Activated T-cell treated with anti-CD3 and anti-CD28 coated beads, Interleukin-2, amount 50 U/mL, for 48 hours (primary cell): ENCODE measurements around the gene OAS3.

ENCODE experiments used
- DNase-seq, 2 experiments: peaks; one replicate each; pipeline ENCODE4 v3.0.0-alpha.2; 2020

OAS3 gene

GRCh38 chr12:112961536-112961935 is 23.3 kb downstream of the OAS3 start:
- DNase-seq: no peak

DNA sequence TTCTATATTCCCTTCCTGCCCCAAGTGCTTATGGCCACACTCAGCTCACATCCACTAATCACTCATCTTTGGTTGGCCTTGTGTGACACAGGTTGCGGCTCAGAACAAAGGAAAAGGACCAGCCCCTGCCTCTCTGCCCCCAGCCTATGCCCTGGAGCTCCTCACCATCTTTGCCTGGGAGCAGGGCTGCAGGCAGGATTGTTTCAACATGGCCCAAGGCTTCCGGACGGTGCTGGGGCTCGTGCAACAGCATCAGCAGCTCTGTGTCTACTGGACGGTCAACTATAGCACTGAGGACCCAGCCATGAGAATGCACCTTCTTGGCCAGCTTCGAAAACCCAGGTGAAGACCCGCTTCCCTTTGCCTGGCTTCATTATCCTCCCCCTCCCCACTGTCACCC is 24.3 kb downstream of the OAS3 start:
- no peak for DNase-seq

DNA sequence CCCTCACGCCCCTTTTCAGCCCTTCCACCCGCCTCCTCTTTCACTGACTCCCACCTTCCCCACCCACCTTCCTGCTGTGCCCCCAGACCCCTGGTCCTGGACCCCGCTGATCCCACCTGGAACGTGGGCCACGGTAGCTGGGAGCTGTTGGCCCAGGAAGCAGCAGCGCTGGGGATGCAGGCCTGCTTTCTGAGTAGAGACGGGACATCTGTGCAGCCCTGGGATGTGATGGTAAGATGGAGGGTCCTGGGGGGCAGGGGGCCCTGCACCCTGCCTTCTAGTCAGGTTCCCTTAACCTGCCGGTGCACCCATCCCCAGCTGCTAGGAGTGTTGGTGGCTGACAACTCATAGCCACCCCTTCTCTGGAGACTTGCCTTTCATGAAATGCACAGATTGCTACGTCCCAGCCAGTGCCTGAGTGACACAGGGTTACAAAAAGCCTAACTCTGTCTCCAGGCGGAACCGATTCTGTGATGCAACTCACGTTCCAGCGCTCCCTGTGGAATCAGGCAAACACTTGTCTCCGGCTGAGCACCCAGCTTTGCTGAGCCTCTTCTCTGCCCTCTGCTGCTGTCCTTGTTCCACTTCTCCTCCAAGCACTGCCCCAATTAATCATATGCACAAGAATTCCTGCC is 25.1 kb downstream of the OAS3 start:
- no peak for DNase-seq

DNA sequence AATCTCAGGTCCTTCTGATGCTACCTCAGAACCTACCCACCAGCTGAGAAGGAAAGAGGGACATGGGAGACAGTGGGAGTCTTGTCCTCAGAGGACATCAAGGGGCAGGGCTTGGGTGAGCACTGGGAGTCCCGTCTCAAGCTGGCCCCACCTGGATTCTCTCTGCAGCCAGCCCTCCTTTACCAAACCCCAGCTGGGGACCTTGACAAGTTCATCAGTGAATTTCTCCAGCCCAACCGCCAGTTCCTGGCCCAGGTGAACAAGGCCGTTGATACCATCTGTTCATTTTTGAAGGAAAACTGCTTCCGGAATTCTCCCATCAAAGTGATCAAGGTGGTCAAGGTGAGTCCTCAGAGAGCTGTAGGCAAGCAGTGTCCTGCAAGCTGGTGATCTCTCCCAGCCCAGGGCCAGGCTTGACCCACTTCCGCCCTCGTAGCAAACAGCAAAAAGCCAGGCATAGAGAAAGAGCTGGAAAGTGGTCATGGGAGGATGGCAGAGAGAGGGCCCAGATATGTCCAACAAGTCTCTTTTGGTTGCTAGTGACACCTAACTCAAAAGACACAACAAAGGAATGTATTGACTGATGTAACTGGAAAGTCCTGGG is 25.9 kb downstream of the OAS3 start:
- no peak for DNase-seq

GRCh38 chr12:112964915-112965314 is 26.6 kb downstream of the OAS3 start:
- DNase-seq: no peak

GRCh38 chr12:112965643-112966042 is 27.4 kb downstream of the OAS3 start:
- no peak for DNase-seq

GRCh38 chr12:112967306-112967705 is 29.0 kb downstream of the OAS3 start:
- DNase-seq: no peak

DNA sequence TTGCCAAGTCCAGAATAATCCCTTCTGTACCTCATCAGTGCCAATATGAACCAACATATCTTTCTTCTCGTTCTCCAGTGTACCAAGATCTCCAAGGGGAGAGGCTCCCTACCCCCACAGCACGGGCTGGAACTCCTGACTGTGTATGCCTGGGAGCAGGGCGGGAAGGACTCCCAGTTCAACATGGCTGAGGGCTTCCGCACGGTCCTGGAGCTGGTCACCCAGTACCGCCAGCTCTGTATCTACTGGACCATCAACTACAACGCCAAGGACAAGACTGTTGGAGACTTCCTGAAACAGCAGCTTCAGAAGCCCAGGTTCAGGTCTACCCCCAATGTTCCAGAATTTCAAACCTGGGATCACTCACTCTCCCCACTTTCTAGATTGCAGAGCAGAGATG is 29.6 kb downstream of the OAS3 start:
- no peak for DNase-seq

- no peak for DNase-seq
Observed at GRCh38 chr12:112969547-112970306, 31.5 kb downstream of the OAS3 start.

GRCh38 chr12:112970391-112970790 is 32.1 kb downstream of the OAS3 start:
- no peak for DNase-seq

GRCh38 chr12:112971248-112971647 is 33.0 kb downstream of the OAS3 start:
- no peak for DNase-seq

GRCh38 chr12:112973011-112973735 is 34.9 kb downstream of the OAS3 start:
- DNase-seq: no peak

- DNase-seq: no peak
Observed at GRCh38 chr12:112973818-112974231, 35.6 kb downstream of the OAS3 start.

- DNase-seq: no peak
Observed at GRCh38 chr12:112974904-112975303, 36.6 kb downstream of the OAS3 start.

- no peak for DNase-seq
Observed at GRCh38 chr12:112977139-112977538, 38.9 kb downstream of the OAS3 start.

- no peak for DNase-seq
Observed at GRCh38 chr12:112977641-112978040, 39.4 kb downstream of the OAS3 start.

- DNase-seq: peak; percentile 81 to 82
Observed at GRCh38 chr12:112978163-112979040, 40.1 kb downstream of the OAS3 start, which contains the start of gene OAS2. OAS2 (plus strand) TSS chr12:112978519; CDS start chr12:112978609, 90 bp downstream.

DNA sequence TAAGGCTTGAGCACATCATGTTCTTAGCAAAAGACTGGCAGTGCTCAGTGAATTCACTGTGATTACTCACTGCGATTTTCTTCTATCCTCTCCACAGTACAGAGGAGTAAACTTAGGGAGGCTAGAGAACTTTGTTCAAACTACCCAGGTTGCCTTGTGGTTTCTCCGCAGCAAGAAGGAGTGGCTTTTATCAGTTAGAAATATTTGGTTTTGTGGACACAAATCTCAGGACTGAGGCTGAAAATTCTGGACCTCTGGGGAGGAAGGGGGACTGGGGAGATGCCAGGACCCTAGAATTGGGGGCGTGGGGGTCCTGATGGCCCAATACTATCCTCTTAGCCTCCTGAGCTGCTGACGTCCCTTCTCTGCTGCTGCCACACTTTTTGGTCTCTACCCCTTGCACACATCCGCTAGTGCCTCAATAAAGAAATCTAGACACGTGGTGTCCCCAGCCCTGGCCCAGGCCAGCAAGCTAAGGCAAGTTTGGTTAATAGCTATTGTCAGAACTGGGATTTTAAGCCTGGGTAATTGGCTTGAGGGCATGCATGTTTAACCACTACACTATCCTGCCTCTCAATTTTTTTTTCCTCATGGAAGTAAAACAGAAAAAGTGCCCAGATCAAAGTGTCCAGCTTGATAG is 40.9 kb downstream of the OAS3 start:
- peak; percentile 58 to 59 for DNase-seq

DNA sequence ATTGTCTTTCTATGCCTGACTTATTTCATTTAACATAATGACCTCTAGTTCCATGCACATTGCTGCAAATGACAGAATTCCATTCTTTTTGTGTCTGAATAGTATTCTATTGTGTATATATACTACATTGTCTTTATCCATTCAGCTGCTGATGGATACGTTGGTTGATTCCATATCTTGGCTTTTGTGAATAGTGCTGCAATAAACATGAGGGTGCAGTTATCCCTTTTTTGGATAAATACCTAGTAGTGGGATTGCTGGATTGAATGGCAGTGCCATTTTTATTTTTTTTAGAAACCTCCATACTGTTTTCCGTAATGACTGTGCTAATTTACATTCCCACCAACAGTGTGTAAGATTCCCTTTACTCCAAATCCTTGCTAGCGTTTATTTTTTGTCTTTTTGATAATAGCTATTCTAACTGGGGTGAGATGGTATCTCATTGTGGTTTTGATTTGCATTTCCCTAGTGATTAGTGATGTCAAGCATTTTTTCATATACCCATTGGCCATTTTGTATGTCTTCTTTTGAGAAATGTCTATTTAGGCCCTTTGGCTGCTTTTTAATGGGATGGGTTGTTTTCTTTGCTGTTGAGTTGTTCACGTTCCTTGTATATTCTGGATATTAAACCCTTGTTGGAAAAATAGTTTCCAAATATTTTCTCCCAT is 42.4 kb downstream of the OAS3 start:
- DNase-seq: no peak

GRCh38 chr12:112985642-112986290 is 47.5 kb downstream of the OAS3 start:
- DNase-seq: no peak
